GM12875 (cell line): ENCODE measurements around the gene TPO.
A peak's percentile ranks its signal among the peaks of the same experiment; 100 is the strongest.

Experiments used
- H3K4me3 ChIP-seq: one replicate; pipeline ENCODE4 v1.5.1; 2011; ENCODE audit warnings: low read depth, low read length, control low read depth
- TF ChIP-seq, protein P1 (sequence below): IDR thresholded peaks from 2 replicates; pipeline ENCODE4 v1.5.1; 2011; ENCODE audit warnings: low read depth, mild to moderate bottlenecking, control low read depth, inconsistent platforms, low read length, moderate library complexity, borderline replicate concordance; ENCODE audit not compliant: insufficient read depth

The TPO gene

DNA sequence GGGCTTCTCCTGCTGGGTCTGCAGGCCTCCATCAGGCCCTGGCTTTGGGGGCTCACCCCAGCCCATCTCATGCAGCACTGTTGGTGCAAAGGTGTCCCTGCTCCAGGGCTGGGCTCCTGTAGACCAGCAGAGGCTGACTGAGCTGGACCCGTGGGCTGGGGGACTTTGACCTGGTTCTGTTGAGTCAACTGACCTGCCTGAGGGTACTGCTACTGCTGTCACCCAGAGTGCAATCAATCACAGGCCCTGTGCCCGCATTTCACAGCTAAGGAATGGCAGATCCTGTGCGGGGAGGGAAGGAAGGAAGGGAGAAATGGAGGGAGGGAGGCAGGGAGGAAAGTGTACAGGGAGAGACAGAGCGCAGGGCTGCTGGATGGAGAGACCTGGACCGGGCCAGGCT lies 136.8 kb downstream of the TPO start:
- H3K4me3 ChIP-seq: no peak overlapping the region
- TF ChIP-seq, protein P1, sequence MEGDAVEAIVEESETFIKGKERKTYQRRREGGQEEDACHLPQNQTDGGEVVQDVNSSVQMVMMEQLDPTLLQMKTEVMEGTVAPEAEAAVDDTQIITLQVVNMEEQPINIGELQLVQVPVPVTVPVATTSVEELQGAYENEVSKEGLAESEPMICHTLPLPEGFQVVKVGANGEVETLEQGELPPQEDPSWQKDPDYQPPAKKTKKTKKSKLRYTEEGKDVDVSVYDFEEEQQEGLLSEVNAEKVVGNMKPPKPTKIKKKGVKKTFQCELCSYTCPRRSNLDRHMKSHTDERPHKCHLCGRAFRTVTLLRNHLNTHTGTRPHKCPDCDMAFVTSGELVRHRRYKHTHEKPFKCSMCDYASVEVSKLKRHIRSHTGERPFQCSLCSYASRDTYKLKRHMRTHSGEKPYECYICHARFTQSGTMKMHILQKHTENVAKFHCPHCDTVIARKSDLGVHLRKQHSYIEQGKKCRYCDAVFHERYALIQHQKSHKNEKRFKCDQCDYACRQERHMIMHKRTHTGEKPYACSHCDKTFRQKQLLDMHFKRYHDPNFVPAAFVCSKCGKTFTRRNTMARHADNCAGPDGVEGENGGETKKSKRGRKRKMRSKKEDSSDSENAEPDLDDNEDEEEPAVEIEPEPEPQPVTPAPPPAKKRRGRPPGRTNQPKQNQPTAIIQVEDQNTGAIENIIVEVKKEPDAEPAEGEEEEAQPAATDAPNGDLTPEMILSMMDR: no peak

DNA sequence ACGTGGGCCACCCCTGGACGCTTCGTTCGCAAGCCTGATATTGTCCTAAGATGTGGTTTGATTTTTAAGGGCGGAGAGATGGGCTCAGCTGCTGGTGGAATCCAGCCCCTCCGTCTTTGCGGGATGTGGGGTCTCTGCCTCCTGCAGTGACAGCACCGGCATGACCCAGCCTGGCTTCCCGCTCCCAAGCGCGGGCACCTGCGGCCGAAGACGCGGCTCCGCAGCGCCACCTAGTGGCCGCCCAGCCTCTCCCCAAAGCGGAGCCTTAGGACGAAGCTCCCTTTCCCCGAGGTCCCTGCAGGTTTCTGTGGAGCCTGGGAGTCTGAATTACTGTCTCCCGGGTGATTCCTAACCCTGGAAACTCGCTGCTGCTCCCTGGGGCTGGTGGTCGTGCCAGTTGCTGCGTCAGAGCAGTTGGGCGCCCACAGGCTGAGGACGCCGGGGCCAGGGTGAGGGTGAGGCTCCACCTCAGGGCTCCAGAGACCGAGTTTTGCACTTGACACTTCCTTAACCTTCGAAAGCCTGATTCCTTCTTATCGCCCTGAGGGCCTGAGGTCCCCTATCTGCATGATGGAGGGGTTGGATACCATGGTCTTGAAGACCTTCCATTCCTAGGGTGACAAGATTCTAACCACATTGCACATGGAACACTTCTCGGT lies 137.5 kb downstream of the TPO start:
- TF ChIP-seq, protein P1: peak; percentile 97

DNA sequence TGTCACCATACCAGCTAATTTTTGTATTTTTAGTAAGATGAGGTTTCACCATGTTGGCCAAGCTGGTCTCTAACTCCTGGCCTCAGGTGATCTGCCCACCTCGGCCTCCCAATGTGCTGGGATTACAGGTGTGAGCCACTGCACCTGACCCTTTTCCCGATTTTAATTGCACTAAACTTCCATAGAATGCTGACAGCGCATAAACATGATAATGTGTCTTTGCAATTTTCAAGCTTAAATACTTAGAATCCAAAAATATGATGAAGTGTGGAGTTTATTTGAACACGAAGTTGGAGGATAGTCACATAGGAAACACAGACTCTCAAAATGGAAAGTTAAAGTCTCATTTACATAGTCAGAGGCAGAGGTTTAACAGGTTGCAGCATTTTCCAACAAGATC lies 138.6 kb downstream of the TPO start:
- TF ChIP-seq, protein P1: no peak
- H3K4me3 ChIP-seq: no peak overlapping the region

More for the DNA sequence above, 137.5 kb downstream of the TPO start:
- H3K4me3 ChIP-seq: no peak overlapping the region

DNA sequence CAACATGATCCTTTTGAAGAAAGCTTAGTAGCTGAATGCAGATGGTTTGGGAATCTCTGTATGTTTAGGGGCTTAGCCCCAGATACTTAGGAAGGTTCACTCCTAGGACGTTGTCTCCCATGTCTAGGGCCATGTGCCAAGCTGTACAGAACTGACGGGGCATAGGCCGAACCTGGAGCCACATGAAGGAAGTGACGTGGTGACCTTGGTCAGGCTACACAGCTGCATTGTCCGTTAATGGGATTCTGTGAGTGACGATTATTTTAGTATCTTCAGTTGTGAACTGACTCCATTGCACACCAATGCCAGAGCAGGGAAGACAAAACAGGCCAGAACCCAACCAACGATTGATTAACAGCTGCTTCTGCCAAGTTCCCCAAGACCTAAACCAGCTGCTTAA lies 139.3 kb downstream of the TPO start:
- TF ChIP-seq, protein P1: no peak
- no peak overlapping the region for H3K4me3 ChIP-seq

DNA sequence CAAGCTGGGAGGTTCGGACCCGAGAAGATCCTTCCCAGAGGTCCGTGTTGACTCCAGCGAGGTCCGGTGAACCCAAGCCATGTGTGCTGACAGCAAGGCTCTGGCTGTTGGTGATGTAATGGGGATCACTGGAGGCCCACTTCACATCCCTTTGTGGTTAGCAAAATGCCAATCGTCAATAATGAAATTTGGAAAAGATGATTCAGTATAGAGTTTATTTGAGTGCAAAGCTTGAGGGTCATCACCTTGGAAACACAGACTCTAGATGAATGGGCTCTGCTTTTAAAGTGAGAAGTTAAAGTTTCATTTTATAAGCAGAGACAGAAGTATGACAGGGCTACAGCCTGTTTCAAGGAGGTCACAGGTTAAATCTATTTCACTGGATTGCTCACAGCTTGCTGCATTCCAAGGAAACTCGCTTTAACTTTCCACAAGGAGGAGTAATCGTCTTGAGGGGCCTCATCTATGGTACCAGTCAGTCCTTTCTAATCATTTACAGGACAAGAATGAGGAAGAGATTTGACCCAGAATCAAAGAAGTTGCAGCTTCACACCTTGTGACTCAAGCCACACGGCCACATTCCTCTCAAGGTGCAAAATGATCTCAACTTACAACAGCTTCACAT lies 140.5 kb downstream of the TPO start:
- no peak overlapping the region for H3K4me3 ChIP-seq
- TF ChIP-seq, protein P1: no peak

DNA sequence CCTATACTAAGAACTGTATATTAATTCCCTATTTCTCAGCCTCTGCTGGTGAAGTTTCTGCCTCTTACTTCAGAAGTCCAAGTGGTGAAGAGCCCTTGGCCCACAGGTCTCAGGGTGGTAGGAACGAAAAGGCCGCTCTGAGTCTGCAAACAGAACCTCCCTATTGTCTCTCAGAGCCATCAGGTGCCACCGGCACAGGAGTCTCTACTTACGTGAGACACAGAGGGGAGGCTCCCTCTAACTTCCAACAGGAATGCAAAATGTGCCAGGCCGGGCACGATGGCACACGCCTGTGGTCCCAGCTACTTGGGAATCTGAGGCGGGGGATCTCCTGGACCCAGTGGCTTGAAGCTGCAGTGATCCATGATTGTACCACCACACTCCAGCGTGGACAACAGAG lies 143.0 kb downstream of the TPO start:
- no peak overlapping the region for H3K4me3 ChIP-seq
- TF ChIP-seq, protein P1: no peak
